Measurements from ENCODE around the gene DKC1.

GRCh38 chrX:154724993-154725756, 37.5 kb upstream of the DKC1 start:
- TF ChIP-seq CTCF (IDR thresholded peaks at IDR 0.05; ENCODE audit: poor library complexity) (no peak), EZH2phosphoT487 (IDR thresholded peaks at IDR 0.05; ENCODE audit: low read depth, severe bottlenecking, unreplicated experiment) (no peak)

Data from hepatocyte (in vitro differentiated cells).